Testis (tissue), 5 donors: ENCODE data around the gene MAGEA9. TPM values are rescaled to one million over a fixed set of nuclear protein-coding genes. Genes with fewer than 3 reads are reported as not detected.
"Not testable (repeated sequence)": the region's sequence is repeated elsewhere in the genome, so short reads cannot be mapped to it uniquely, and the experiment has no call there.

Experiments
- DNase-seq: peaks from one replicate; pipeline ENCODE4 v3.0.0-alpha.2; 2019
- H3K27ac ChIP-seq, 2 donors: fragments of 200-600 bp; sonication (generic); one replicate each; pipeline ENCODE4 v1.5.1; 2019
- H3K27me3 ChIP-seq: fragments of 200-600 bp; sonication (generic); one replicate; pipeline ENCODE4 v1.5.1; 2019
- H3K36me3 ChIP-seq: fragments of 200-600 bp; sonication (generic); one replicate; pipeline ENCODE4 v1.5.1; 2017; ENCODE audit warnings: low read depth; ENCODE audit errors: missing control alignments
- H3K4me1 ChIP-seq: fragments of 200-600 bp; sonication (generic); one replicate; pipeline ENCODE4 v1.5.1; 2019
- H3K4me3 ChIP-seq, 2 donors: fragments of 200-600 bp; sonication (generic); one replicate each; pipeline ENCODE4 v1.5.1; 2017 to 2019
- H3K9me3 ChIP-seq: fragments of 200-600 bp; sonication (generic); one replicate; pipeline ENCODE4 v1.5.1; 2017
- CTCF ChIP-seq, 3 experiments: fragments of 450-650 bp in 2 of 3; fragments of 200-600 bp in 1 of 3; sonication (generic) in 1 of 3; IDR thresholded peaks; one replicate each; pipeline ENCODE4 v1.5.1; 2016 to 2019; ENCODE audit warnings: antibody characterized with exemption in 3 of 3, mild to moderate bottlenecking in 2 of 3, moderate library complexity in 1 of 3
- POLR2A ChIP-seq: fragments of 450-650 bp; IDR thresholded peaks from one replicate; pipeline ENCODE4 v1.6.1; 2017; ENCODE audit warnings: antibody characterized with exemption, mild to moderate bottlenecking, moderate library complexity
- whole genome bisulfite sequencing, 2 donors: methylation state at CpG; one replicate each; pipeline ENCODE4 v1.1.5; 2018; 5-methylcytosine and 5-hydroxymethylcytosine counted together
- intact Hi-C: fragments of 100-400 bp; cut with DNase I; formaldehyde crosslinking; loops from one replicate; pipeline ENCODE4 v1.15.1; 2023; ENCODE audit warnings: low total_unique reads
- long read RNA-seq, 2 donors: transcript quantifications; one replicate each; lab custom pipeline, GENCODE V29; 2026
- polyA plus RNA-seq: library from polyadenylated mRNA; stranded (reverse); fragments of 350-450 nt; fragmentation: Illumina TruSeq; extraction: RNeasy Lipid Tissue Mini Kit (QIAGEN cat#74804); gene quantifications from one replicate; pipeline ENCODE4 v1.2.3, GENCODE V29; 2014; ENCODE audit warnings: low read depth, low replicate concordance; ENCODE audit not compliant: insufficient read depth
- total RNA-seq, 2 donors: library from RNA; depleted of rRNA; stranded (reverse); fragments of >200 nt; gene quantifications; one replicate each; pipeline ENCODE4 v1.2.3, GENCODE V29; 2016

The MAGEA9 gene
- total RNA-seq (not detected), polyA plus RNA-seq (6.4 TPM)
- long read RNA-seq, donor 1, result 0 reads
- long read RNA-seq, donor 2, result 0 reads

GRCh38 chrX:149781727-149782126 lies at the start of gene MAGEA9:
MAGEA9 (plus strand) TSS chrX:149781930; CDS start chrX:149786211, 4,281 bp downstream.
- intact Hi-C loops, H3K4me3 ChIP-seq, H3K27me3 ChIP-seq, H3K4me1 ChIP-seq, H3K36me3 ChIP-seq, H3K9me3 ChIP-seq, H3K27ac ChIP-seq, DNase-seq: not testable (repeated sequence)
- no CpG with 5 or more reads among the region's 14 CpGs for WGBS, 2 donors

DNA sequence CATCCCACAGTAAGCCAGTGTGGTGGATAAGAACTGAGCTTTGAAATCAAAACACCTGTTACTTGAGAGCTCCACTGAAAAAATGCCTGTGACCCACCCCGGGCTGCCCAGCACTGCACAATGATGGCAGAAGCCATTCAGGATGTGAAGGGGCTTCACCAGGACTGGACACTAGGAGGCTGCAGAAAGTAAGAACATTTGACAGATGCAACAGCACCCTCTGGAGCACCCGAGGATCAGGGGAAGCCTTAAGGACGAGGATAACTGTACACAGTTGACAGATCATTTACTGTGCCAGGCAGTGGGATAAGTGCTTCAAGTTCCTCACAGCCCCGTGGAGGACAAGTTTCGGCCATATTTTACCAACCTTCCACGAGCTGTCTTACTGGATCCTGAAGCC lies 39.5 kb upstream of the MAGEA9 start:
- intact Hi-C loops, H3K27ac ChIP-seq, DNase-seq, H3K36me3 ChIP-seq, H3K27me3 ChIP-seq, H3K9me3 ChIP-seq, H3K4me3 ChIP-seq, H3K4me1 ChIP-seq: not testable (repeated sequence)
- WGBS, 2 donors, result no CpG with 5 or more reads among the region's 6 CpGs

GRCh38 chrX:149746390-149747007 lies 35.2 kb upstream of the MAGEA9 start:
- WGBS, 2 donors, result no CpG with 5 or more reads among the region's 6 CpGs
- not testable (repeated sequence) for H3K4me1 ChIP-seq, H3K36me3 ChIP-seq

DNA sequence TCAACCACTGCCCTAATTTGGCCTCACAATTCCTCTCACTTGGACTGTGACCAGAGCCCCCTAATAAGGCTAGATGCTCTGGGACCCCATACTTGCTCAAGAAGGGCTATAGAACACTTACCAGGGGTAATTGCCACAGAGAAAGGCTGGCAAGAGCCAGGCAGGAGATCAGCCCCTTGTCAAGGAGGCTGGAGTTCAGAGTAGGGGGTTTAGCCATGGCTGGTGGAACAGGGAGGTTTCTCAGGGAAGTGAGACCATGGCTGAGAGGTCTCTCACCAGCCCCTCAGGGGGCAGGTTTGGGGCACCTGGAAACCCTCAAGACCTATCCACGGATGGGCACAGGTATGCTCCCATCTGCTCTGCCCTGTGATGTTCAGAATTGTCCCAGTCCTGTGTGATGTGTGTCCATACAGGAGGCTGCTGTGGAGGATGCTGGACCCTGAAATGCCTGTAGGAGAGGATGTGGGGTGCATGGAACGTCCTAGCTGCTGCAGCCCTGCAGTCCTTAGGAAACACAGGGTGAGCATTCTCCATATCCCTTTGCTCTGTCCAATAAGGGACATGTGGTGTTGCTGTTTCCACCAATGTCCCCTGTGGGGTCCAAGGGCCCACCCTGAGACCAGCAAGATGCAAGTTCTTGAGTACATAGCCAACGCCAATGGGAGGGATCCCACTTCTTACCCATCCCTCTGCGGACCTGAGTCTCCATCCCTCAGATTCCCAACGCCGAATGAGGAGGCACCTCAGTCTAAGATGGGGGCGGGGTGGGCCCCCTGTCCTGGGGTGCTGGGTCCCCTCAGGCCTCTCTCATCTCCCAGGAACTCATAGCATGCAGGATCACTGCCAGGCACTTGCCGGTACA lies 24.3 kb upstream of the MAGEA9 start:
- DNase-seq, result no peak
- Histone ChIP-seq H3K4me1 (no peaks in the 10 kb centered on the region), H3K4me3 (no peak overlapping the region), H3K9me3 (no peaks in the 10 kb centered on the region), H3K27me3 (no peaks in the 10 kb centered on the region), H3K36me3 (no peaks in the 10 kb centered on the region), H3K27ac (no peak overlapping the region)
- TF ChIP-seq CTCF (IDR thresholded peaks at IDR 0.05) (no peak), POLR2A (no peak)
- intact Hi-C loops, result no loop called here
- WGBS, 2 donors, result 51 to 94% methylated on average over 2 to 8 of the region's 8 CpGs

More at GRCh38 chrX:149746390-149747007, 35.2 kb upstream of the MAGEA9 start:
- DNase-seq, H3K27me3 ChIP-seq, H3K9me3 ChIP-seq, H3K4me3 ChIP-seq, H3K27ac ChIP-seq, intact Hi-C loops: not testable (repeated sequence)

GRCh38 chrX:149758068-149758714 lies 23.5 kb upstream of the MAGEA9 start:
- no peak overlapping the region for H3K4me3 ChIP-seq
- no peak overlapping the region for H3K27ac ChIP-seq
- intact Hi-C loops, result no loop called here
- 84% methylated on average over 6 of the region's 18 CpGs; no CpG with 5 or more reads in 1 of the 2 donors for WGBS, 2 donors
- no peak for TF ChIP-seq POLR2A
- no peak for TF ChIP-seq CTCF (IDR thresholded peaks at IDR 0.05)
- no peaks in the 10 kb centered on the region for H3K36me3 ChIP-seq
- H3K27me3 ChIP-seq, result no peaks in the 10 kb centered on the region
- DNase-seq, result no peak
- no peaks in the 10 kb centered on the region for H3K4me1 ChIP-seq
- no peaks in the 10 kb centered on the region for H3K9me3 ChIP-seq

DNA sequence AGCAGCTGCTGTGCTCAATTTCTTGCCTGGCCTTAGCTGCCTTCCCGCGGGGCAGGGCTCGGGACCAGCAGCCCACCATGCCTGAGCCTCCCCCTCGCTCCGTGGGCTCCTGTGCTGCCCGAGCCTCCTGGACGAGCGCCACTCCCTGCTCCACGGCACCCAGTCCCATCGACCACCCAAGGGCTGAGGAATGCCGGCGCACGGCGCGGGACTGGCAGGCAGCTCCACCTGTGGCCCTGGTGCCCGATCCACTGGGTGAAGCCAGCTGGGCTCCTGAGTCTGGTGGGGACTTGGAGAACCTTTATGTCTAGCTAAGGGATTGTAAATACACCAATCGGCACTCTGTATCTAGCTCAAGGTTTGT lies 23.0 kb upstream of the MAGEA9 start:
- DNase-seq, H3K9me3 ChIP-seq, H3K4me1 ChIP-seq, H3K36me3 ChIP-seq, H3K4me3 ChIP-seq, H3K27me3 ChIP-seq, intact Hi-C loops, H3K27ac ChIP-seq: not testable (repeated sequence)
- 80% methylated on average over 10 of the region's 17 CpGs; no CpG with 5 or more reads in 1 of the 2 donors for WGBS, 2 donors
